Rectal smooth muscle tissue (tissue), 1 donor: ENCODE measurements around the gene TUBGCP6.

Experiments
- H3K27ac ChIP-seq: one replicate; pipeline ENCODE4 v1.7.0; 2013; ENCODE audit warnings: low read depth, low read length, inconsistent platforms
- H3K27me3 ChIP-seq: one replicate; pipeline ENCODE4 v1.7.0; 2013; ENCODE audit warnings: low read length; ENCODE audit not compliant: control insufficient read depth, insufficient read depth
- H3K36me3 ChIP-seq: one replicate; pipeline ENCODE4 v1.7.0; 2013; ENCODE audit warnings: low read length; ENCODE audit not compliant: control insufficient read depth, insufficient read depth
- H3K4me1 ChIP-seq: one replicate; pipeline ENCODE4 v1.7.0; 2013; ENCODE audit warnings: low read length; ENCODE audit not compliant: control insufficient read depth, insufficient read depth
- H3K4me3 ChIP-seq: one replicate; pipeline ENCODE4 v1.7.0; 2013; ENCODE audit warnings: low read length
- H3K9ac ChIP-seq: one replicate; pipeline ENCODE4 v1.7.0; 2013; ENCODE audit warnings: low read length

Gene TUBGCP6

DNA sequence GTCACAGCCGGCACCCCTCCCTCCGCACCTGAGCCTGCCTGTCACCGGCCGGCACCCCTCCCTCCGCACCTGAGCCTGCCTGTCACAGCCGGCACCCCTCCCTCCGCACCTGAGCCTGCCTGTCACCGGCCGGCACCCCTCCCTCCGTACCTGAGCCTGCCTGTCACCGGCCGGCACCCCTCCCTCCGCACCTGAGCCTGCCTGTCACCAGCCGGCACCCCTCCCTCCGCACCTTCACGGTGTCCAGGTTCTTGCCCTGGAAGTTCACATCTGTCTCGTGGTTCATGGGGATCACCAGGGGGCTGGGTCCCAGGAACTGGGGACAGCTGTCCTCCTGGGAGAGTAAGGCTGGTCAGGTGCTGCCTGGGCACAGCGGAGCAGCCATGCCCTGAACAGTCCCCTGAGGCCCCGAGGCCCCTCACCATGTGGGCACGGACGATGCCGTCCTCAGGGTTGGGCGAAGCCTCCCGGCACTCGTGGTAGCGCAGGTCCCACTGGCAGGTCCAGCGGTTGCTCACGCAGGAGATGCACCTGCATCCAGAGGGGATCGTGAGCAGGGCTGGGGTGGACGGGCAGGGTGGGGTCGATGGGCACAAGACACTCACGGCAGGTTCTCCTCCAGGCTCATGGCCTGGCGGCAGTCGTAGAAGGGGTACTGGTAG is 40.9 kb upstream of the TUBGCP6 start:
- Histone ChIP-seq H3K36me3 (peaks cover 42% of the 10 kb centered on the region), H3K9ac (no peak overlapping the region), H3K4me1 (no peaks in the 10 kb centered on the region), H3K4me3 (no peak overlapping the region), H3K27me3 (no peaks in the 10 kb centered on the region), H3K27ac (no peak overlapping the region)

GRCh38 chr22:50284479-50284878 is 39.7 kb upstream of the TUBGCP6 start:
- Histone ChIP-seq H3K9ac (no peak overlapping the region), H3K27me3 (no peaks in the 10 kb centered on the region), H3K27ac (no peak overlapping the region), H3K4me1 (no peaks in the 10 kb centered on the region), H3K4me3 (no peak overlapping the region), H3K36me3 (peaks cover 41% of the 10 kb centered on the region)

- peaks cover 41% of the 10 kb centered on the region for H3K36me3 ChIP-seq
- no peak overlapping the region for H3K27ac ChIP-seq
These were observed 39.0 kb upstream of the TUBGCP6 start for GRCh38 chr22:50283821-50284220.

DNA sequence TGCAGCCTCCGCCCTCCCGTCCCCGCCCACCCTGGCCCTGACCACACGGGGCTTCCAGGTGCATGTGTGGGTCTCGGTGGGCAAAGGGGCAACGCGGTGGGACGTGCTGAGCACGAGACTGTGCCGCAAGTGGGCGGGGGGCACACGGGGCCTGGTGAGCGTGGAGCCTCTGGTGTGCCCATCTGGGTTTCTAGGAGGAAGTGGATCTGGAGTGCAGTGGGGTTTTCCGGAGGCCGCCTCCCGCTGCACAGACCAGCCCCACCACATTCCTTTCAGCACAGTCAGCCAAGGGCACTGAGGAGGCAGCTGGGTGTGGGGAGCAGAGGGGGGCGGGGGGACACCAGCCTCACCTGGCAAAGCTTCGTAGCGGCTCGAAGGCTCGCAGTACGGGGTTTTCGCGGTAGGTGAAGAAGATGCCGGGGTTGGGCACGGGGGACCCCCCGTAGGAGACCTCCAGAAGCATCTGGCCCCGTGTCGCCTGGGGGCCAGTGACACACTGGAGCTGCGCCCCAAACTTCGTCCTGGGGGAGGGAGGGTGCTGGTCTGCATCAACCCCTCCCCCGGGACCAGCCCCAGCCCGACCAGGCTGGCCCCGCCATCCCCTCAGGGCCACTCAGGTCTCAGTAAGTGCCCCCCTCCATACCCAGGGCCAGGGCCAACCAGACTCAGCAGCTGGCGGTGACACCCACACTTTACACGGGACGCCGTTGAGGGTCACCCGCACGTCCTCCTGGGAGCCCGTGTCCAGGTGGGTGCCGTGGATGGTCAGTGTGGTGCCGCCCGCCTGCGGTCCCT is 37.7 kb upstream of the TUBGCP6 start:
- H3K9ac ChIP-seq: no peak overlapping the region
- H3K27ac ChIP-seq: no peak overlapping the region

More at GRCh38 chr22:50283821-50284220, 39.0 kb upstream of the TUBGCP6 start:
- H3K9ac ChIP-seq: no peak overlapping the region
- no peaks in the 10 kb centered on the region for H3K27me3 ChIP-seq
- H3K4me3 ChIP-seq: no peak overlapping the region
- no peaks in the 10 kb centered on the region for H3K4me1 ChIP-seq

DNA sequence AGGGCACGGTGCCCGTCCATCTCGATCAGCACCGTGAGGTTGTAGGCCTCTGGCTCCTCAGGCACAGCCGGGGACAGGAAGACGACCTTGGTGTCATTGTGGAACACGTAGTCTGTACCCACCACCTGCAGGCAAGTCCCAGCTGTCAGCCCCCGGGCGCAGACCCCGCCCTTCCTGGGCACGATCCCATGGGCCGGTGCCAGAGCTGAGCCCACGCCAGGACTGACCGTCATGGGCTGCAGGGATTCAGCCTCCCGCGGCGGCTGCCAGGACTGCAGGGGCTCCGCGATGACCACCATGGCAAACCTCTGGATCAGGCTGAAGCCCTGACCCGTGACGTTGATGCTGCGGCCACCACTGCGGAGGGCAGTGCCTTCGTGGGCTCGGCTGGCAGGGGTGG is 37.1 kb upstream of the TUBGCP6 start:
- Histone ChIP-seq H3K4me3 (no peak overlapping the region), H3K27ac (no peak overlapping the region), H3K27me3 (no peaks in the 10 kb centered on the region), H3K36me3 (peaks cover 48% of the 10 kb centered on the region), H3K9ac (no peak overlapping the region), H3K4me1 (no peaks in the 10 kb centered on the region)

More for the DNA sequence above, 37.7 kb upstream of the TUBGCP6 start:
- H3K4me1 ChIP-seq: no peaks in the 10 kb centered on the region
- no peaks in the 10 kb centered on the region for H3K27me3 ChIP-seq
- H3K4me3 ChIP-seq: no peak overlapping the region
- H3K36me3 ChIP-seq: peaks cover 45% of the 10 kb centered on the region

- no peak overlapping the region for H3K9ac ChIP-seq
- H3K27me3 ChIP-seq: no peaks in the 10 kb centered on the region
- peaks cover 52% of the 10 kb centered on the region for H3K36me3 ChIP-seq
- H3K27ac ChIP-seq: no peak overlapping the region
- no peaks in the 10 kb centered on the region for H3K4me1 ChIP-seq
- H3K4me3 ChIP-seq: no peak overlapping the region
These were observed 36.5 kb upstream of the TUBGCP6 start for GRCh38 chr22:50281384-50281760.

- Histone ChIP-seq H3K27ac (no peak overlapping the region), H3K4me3 (no peak overlapping the region), H3K36me3 (peaks cover 52% of the 10 kb centered on the region), H3K4me1 (no peaks in the 10 kb centered on the region), H3K9ac (no peak overlapping the region), H3K27me3 (no peaks in the 10 kb centered on the region)
These were observed 36.0 kb upstream of the TUBGCP6 start for GRCh38 chr22:50280708-50281383.

- H3K4me1 ChIP-seq: no peaks in the 10 kb centered on the region
- no peak overlapping the region for H3K4me3 ChIP-seq
- no peaks in the 10 kb centered on the region for H3K27me3 ChIP-seq
- no peak overlapping the region for H3K27ac ChIP-seq
- H3K36me3 ChIP-seq: peaks cover 51% of the 10 kb centered on the region
- no peak overlapping the region for H3K9ac ChIP-seq
These were observed 35.3 kb upstream of the TUBGCP6 start for GRCh38 chr22:50280022-50280707.

DNA sequence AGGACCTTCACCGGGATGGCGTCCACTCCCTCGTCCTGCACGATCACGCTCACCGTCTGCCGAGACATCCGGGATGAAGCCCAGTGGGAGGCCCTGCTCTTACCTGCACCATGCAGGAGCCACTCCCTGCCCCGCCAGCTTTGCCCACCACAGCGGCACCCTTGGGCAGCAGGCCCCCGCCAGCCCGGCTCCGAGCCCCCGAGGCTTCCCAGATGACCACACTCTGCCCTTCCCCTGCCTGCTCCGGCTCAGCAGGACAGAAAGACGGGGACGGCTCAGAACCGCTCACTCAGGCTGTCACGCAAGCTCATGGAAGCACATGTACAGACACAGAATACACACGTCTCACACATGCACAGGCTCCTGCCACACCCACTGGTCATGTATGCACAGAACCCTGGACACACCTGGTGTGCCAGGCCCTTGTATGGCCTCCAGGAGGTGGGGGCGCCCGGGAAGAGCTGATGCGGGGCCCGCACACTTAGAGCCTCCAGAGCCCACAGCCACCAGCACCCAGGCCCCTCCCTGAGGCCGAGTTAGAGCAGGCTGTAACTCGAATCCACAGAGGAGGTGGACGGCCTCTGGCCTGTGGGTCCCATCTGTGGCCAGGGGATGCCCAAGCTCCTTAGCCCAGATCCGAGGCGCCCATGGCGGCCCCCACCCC is 34.3 kb upstream of the TUBGCP6 start:
- Histone ChIP-seq H3K9ac (no peak overlapping the region), H3K27me3 (no peaks in the 10 kb centered on the region), H3K4me3 (no peak overlapping the region), H3K36me3 (peaks cover 53% of the 10 kb centered on the region), H3K4me1 (no peaks in the 10 kb centered on the region), H3K27ac (no peak overlapping the region)

DNA sequence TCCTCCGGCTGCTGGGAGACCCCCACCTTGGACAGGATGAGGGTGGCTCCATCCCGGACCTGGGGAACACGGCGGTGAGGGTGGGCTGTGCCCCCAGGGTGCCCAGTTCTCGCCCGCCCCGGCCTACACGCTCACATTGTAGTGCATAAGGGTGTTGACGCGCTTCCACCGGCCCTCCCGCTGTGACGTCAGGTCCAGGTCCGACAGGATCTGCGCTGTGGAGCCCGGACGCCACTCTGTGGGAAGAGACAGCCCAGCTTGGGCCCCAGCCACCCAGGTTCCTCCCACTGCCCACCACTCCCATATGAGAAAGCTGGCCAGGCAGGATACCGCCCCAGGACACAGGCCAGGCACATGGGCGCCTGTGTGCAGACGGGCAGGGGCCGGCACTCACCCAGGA is 33.6 kb upstream of the TUBGCP6 start:
- H3K36me3 ChIP-seq: peaks cover 50% of the 10 kb centered on the region
- H3K9ac ChIP-seq: no peak overlapping the region
- H3K4me1 ChIP-seq: no peaks in the 10 kb centered on the region
- H3K27ac ChIP-seq: no peak overlapping the region
- no peak overlapping the region for H3K4me3 ChIP-seq
- H3K27me3 ChIP-seq: no peaks in the 10 kb centered on the region

DNA sequence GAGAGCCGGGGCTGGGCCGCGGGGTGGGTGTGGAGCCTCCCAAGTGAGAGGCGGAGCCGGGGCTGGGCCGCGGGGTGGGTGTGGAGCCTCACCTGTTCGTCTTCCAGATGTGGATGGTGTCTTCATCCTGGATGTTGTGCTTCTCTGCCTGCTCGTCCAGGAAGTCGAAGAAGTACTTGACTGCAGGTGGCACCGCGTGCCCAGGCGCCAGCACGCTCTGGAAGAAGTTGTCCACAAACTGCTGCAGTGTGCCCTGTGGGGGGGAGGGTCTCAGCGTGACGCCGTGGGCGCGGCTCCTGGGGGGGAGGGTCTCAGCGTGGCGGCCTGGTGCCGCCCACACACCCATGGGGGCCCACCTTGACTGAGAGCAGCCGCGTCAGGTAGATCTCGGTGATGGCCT is 32.9 kb upstream of the TUBGCP6 start:
- no peak overlapping the region for H3K27ac ChIP-seq
- peaks cover 50% of the 10 kb centered on the region for H3K36me3 ChIP-seq
- no peaks in the 10 kb centered on the region for H3K4me1 ChIP-seq
- H3K9ac ChIP-seq: no peak overlapping the region
- H3K27me3 ChIP-seq: no peaks in the 10 kb centered on the region
- H3K4me3 ChIP-seq: no peak overlapping the region

DNA sequence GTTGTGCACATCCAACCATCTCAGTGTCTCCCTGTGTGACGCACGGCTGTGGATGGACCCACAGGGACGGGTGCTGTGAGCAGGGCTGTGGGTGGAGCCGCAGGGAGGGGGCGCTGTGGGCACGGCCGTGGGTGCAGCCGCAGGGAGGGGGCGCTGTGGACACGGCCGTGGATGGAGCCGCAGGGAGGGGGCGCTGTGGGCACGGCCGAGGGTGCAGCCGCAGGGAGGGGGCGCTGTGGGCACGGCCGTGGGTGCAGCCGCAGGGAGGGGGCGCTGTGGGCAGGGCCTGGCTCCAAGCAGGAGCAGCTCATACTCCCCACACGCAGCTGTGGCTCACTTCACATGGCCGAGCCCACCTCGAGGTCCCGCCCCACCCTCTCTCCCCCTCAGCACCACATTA is 31.3 kb upstream of the TUBGCP6 start:
- peak overlapping the region; percentile 51 for H3K27ac ChIP-seq
- peaks cover 3% of the 10 kb centered on the region for H3K4me1 ChIP-seq
- no peak overlapping the region for H3K9ac ChIP-seq
- H3K36me3 ChIP-seq: peaks cover 43% of the 10 kb centered on the region
- no peaks in the 10 kb centered on the region for H3K27me3 ChIP-seq
- no peak overlapping the region for H3K4me3 ChIP-seq
